HL-60 (cell line): ENCODE data around the gene CSNK1G2.

Experiments
- DNase-seq, 2 experiments: peaks; one replicate each; pipeline ENCODE4 v3.0.0-alpha.2; 2010 to 2020; ENCODE audit warnings: low read depth in 1 of 2, low spot score in 1 of 2
- H3K27ac ChIP-seq: fragments of 250-450 bp; sonication (Bioruptor Pico); replicated peaks from 2 replicates; pipeline ENCODE4 v1.5.1; 2020; ENCODE audit warnings: mild to moderate bottlenecking, moderate library complexity
- H3K27me3 ChIP-seq: fragments of 250-450 bp; sonication (Bioruptor Pico); 2 replicates; pipeline ENCODE4 v1.5.1; 2021; ENCODE audit warnings: mild to moderate bottlenecking, moderate library complexity; ENCODE audit not compliant: insufficient read depth, poor library complexity, severe bottlenecking
- H3K4me3 ChIP-seq: replicated peaks from 2 replicates; pipeline ENCODE4 v1.5.1; 2011; ENCODE audit warnings: mild to moderate bottlenecking, control low read depth, low read length; ENCODE audit not compliant: insufficient read depth
- CTCF ChIP-seq: IDR thresholded peaks from one replicate; pipeline ENCODE4 v1.5.1; 2011; ENCODE audit warnings: low read length, control low read depth, inconsistent platforms; ENCODE audit not compliant: insufficient read depth
- GABPA ChIP-seq: IDR thresholded peaks from 2 replicates; pipeline ENCODE4 v1.6.1; 2012; ENCODE audit warnings: low read depth
- POLR2AphosphoS5 ChIP-seq: IDR thresholded peaks from 2 replicates; pipeline ENCODE4 v1.6.1; 2012; ENCODE audit warnings: low read depth
- REST ChIP-seq: IDR thresholded peaks from 2 replicates; pipeline ENCODE4 v1.6.1; 2012; ENCODE audit warnings: low read depth; ENCODE audit not compliant: insufficient replicate concordance
- SPI1 ChIP-seq: IDR thresholded peaks from 2 replicates; pipeline ENCODE4 v1.6.1; 2012; ENCODE audit warnings: low read depth, mild to moderate bottlenecking, borderline replicate concordance

CSNK1G2 gene

GRCh38 chr19:1967087-1967608 is 26.2 kb downstream of the CSNK1G2 start:
- no peak overlapping the region for H3K27ac ChIP-seq
- DNase-seq, result no peak
- TF ChIP-seq SPI1, result no peak
- TF ChIP-seq CTCF, result no peak
- no peak for TF ChIP-seq POLR2AphosphoS5
- TF ChIP-seq GABPA, result no peak
- no peak for TF ChIP-seq REST

GRCh38 chr19:1968279-1969175 is 27.6 kb downstream of the CSNK1G2 start:
- no peaks in the 10 kb centered on the region for H3K27me3 ChIP-seq
- no peak for TF ChIP-seq REST
- no peak for TF ChIP-seq POLR2AphosphoS5
- TF ChIP-seq SPI1, result no peak
- TF ChIP-seq CTCF, result no peak
- no peak overlapping the region for H3K4me3 ChIP-seq
- DNase-seq, result no peak
- no peak overlapping the region for H3K27ac ChIP-seq

More at GRCh38 chr19:1967087-1967608, 26.2 kb downstream of the CSNK1G2 start:
- Histone ChIP-seq H3K4me3 (no peak overlapping the region), H3K27me3 (no peaks in the 10 kb centered on the region)

- Histone ChIP-seq H3K27ac (no peak overlapping the region), H3K4me3 (no peak overlapping the region), H3K27me3 (no peaks in the 10 kb centered on the region)
- TF ChIP-seq SPI1 (no peak), CTCF (no peak), GABPA (no peak), REST (no peak), POLR2AphosphoS5 (no peak)
- DNase-seq, result no peak
Observed at GRCh38 chr19:1969176-1970002, 28.4 kb downstream of the CSNK1G2 start.
